Measurements from ENCODE around the gene TOMM40L. TPM values are rescaled to one million over a fixed set of nuclear protein-coding genes. Genes with fewer than 3 reads are reported as not detected.

TOMM40L gene
- total and polyA plus RNA-seq, 12 donors = 7.0 to 18.4 (median 11.9) TPM

DNA sequence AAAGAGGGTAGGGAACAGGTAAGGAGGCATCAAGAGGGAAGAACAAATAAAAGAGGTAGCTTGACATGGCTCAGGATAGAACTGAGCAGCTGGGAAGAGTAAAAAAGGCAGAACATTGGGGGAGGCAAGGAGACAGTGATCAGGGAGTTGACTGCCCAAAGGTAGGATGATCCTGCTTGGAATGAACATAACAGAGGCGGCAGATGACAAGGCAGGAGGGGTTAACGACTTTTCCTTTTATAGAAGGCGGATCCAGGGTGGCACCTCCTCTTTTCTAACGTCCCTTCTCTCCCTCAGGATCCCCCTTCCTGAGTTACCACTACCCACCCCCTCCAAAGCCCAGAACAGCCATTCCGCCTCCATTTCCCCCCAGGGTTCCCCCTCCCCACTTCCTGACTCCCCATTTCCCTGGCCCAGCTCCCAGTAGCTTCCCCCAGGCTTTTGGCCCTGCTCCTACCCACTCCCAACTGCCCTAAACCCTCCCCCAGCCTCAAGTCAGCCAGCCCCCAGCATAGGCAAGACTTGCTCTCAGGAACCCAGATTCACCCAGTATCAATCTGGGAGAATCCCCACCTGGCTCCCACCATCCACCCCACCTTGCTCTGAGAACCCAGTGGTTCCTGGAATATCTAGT is 26.2 kb upstream of the TOMM40L start:
- Histone ChIP-seq H3K4me3 (no peak overlapping the region), H3K36me3 (replicated peaks in 1 of 2) (peaks cover 0 to 13% of the 10 kb centered on the region in 2 donors), H3K27ac (peak overlapping the region in 4 of 5 donors; percentile 86 to 99 (median 95)), H3K9me3 (replicated peaks in 1 of 3) (no peaks in the 10 kb centered on the region), H3K27me3 (no peaks in the 10 kb centered on the region), H3K4me1 (replicated peaks in 1 of 2) (peaks cover 35 to 71% of the 10 kb centered on the region in 2 donors)
- 48 to 73% (median 60%) methylated on average over 5 of the region's 5 CpGs for WGBS, 4 donors
- TF ChIP-seq, protein P1, sequence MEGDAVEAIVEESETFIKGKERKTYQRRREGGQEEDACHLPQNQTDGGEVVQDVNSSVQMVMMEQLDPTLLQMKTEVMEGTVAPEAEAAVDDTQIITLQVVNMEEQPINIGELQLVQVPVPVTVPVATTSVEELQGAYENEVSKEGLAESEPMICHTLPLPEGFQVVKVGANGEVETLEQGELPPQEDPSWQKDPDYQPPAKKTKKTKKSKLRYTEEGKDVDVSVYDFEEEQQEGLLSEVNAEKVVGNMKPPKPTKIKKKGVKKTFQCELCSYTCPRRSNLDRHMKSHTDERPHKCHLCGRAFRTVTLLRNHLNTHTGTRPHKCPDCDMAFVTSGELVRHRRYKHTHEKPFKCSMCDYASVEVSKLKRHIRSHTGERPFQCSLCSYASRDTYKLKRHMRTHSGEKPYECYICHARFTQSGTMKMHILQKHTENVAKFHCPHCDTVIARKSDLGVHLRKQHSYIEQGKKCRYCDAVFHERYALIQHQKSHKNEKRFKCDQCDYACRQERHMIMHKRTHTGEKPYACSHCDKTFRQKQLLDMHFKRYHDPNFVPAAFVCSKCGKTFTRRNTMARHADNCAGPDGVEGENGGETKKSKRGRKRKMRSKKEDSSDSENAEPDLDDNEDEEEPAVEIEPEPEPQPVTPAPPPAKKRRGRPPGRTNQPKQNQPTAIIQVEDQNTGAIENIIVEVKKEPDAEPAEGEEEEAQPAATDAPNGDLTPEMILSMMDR (IDR thresholded peaks at IDR 0.05) = no peak
- TF ChIP-seq POLR2A (IDR thresholded peaks at IDR 0.05) = no peak
- intact Hi-C loops (cut with DNase I) = loop anchor here (10.0 kb wide), 2 partner anchors 175 to 185 kb away; no protein-coding TSS in a partner anchor
- DNase-seq = peak in 1 of 7 donors; percentile 19

DNA sequence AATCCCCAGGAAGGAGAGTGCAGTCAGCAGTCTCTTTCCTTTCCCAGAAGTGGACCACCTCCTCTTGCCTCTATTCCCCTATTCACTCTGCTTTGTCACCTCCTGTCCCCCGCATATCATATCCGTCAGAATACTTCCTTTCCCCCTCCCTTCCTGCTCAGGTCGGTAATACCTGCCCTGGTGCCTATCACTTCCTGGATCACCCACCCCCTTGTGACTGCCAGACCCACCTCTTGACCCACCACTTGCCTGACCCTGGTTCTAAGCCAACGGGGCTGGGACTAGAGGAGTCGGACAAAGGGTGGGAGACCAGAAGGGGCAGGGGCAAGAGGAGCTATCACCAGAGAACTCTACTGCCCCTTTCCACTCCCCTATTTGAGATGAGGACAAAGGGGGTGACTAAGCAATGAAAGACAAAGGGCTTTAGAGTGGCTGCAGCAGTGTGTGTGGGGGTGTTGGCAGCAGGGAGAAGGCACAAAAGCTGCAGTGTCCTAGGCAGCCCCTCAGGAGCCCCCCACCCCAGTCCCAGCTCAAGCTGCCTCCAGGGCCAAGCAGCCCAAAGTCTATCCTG is 25.4 kb upstream of the TOMM40L start:
- peak overlapping the region; percentile 86 to 99 (median 93) for H3K27ac ChIP-seq
- intact Hi-C loops (cut with DNase I) = no loop called here
- H3K36me3 ChIP-seq (replicated peaks in 1 of 2) = peaks cover 0 to 20% of the 10 kb centered on the region in 2 donors
- DNase-seq = peak in 1 of 7 donors; percentile 19
- TF ChIP-seq POLR2A (IDR thresholded peaks at IDR 0.05) = no peak
- TF ChIP-seq, protein P1 (IDR thresholded peaks at IDR 0.05) = no peak
- H3K27me3 ChIP-seq = no peaks in the 10 kb centered on the region
- 58 to 70% (median 60%) methylated on average over 5 of the region's 5 CpGs for WGBS, 4 donors
- no peaks in the 10 kb centered on the region for H3K9me3 ChIP-seq (replicated peaks in 1 of 3)
- H3K4me3 ChIP-seq = no peak overlapping the region
- peaks cover 35 to 75% of the 10 kb centered on the region in 2 donors for H3K4me1 ChIP-seq (replicated peaks in 1 of 2)

DNA sequence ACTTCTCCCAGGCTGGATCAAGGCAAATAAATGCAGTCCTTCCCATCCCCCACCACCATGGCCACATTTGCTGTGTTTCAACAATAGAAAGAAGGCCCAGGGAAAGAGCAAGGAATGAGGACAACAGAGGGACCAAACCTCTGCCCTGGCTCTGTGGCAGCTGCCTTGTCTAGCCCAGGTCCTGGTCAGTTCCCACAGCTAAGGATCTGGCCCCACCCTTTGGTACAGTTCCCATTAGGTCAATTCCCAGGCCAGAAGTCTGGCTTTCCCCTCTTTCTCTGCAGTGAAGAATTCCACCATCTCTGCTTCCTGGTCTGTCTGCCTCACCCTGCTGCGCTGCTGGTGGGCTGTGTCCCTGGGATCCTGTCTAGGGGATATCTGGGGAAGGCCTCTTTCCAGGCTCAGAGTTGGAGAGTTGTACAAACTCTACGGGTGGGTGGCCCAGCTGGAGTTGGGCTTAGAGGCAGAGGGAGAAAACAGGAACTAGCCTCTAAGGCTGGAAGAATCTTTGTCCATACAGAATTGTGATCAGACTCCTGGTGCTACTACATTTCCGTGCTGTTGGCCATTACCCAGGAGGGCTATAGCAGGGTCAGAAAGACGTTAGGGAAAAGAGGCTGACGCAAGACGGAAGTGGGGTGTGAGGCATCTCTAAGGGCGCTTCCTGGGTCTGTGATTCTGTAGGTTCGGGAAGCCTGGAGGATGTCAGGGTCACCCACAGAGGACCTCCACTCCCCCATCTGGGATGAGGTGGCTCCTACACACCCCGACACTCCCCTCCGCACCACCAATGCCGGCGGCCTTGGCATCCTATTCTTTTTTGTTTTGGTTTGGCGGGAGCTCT is 24.6 kb upstream of the TOMM40L start:
- Histone ChIP-seq H3K27ac (peak overlapping the region; percentile 86 to 99 (median 93)), H3K27me3 (no peaks in the 10 kb centered on the region), H3K4me3 (peak overlapping the region in 2 of 4 donors; percentile 68 to 78), H3K36me3 (replicated peaks in 1 of 2) (peaks cover 0 to 23% of the 10 kb centered on the region in 2 donors), H3K9me3 (replicated peaks in 1 of 3) (no peaks in the 10 kb centered on the region), H3K4me1 (replicated peaks in 1 of 2) (peaks cover 42 to 80% of the 10 kb centered on the region in 2 donors)
- intact Hi-C loops (cut with DNase I) = no loop called here
- 36 to 50% (median 44%) methylated on average over 12 to 13 of the region's 13 CpGs for WGBS, 4 donors
- peak in 6 of 7 donors; percentile 68 to 86 (median 72) for DNase-seq
- TF ChIP-seq, protein P1 (IDR thresholded peaks at IDR 0.05) = no peak
- TF ChIP-seq POLR2A (IDR thresholded peaks at IDR 0.05) = no peak

Data from adrenal gland (tissue), 12 donors.